Mucosa of stomach (tissue), 1 donor: ENCODE data around the gene SHISA4.
"Not testable (repeated sequence)": the region's sequence is repeated elsewhere in the genome, so short reads cannot be mapped to it uniquely, and the experiment has no call there.

Experiments used
- H3K27me3 ChIP-seq: one replicate; pipeline ENCODE4 v1.7.0; 2013; ENCODE audit warnings: mild to moderate bottlenecking, low read length; ENCODE audit not compliant: control insufficient read depth, insufficient read depth
- H3K36me3 ChIP-seq: one replicate; pipeline ENCODE4 v1.7.0; 2013; ENCODE audit warnings: low read length; ENCODE audit not compliant: control insufficient read depth, insufficient read depth
- H3K4me1 ChIP-seq: one replicate; pipeline ENCODE4 v1.7.0; 2013; ENCODE audit warnings: mild to moderate bottlenecking, low read length; ENCODE audit not compliant: control insufficient read depth, insufficient read depth
- H3K4me3 ChIP-seq: one replicate; pipeline ENCODE4 v1.7.0; 2013; ENCODE audit warnings: low read length
- H3K9ac ChIP-seq: one replicate; pipeline ENCODE4 v1.7.0; 2013; ENCODE audit warnings: mild to moderate bottlenecking, low read length, moderate library complexity
- H3K9me3 ChIP-seq: one replicate; pipeline ENCODE4 v1.7.0; 2013; ENCODE audit warnings: mild to moderate bottlenecking, low read length, moderate library complexity; ENCODE audit not compliant: control insufficient read depth
- donor health status: Pancreatic carcinoma.

SHISA4 gene

GRCh38 chr1:201894343-201895119 is 5.8 kb downstream of the SHISA4 start:
- peaks cover 2% of the 10 kb centered on the region for H3K4me1 ChIP-seq

GRCh38 chr1:201895120-201895665 is 6.5 kb downstream of the SHISA4 start:
- H3K36me3 ChIP-seq = no peaks in the 10 kb centered on the region
- no peaks in the 10 kb centered on the region for H3K4me1 ChIP-seq
- no peaks in the 10 kb centered on the region for H3K9me3 ChIP-seq
- H3K27me3 ChIP-seq = peaks cover 4% of the 10 kb centered on the region
- H3K9ac ChIP-seq = no peak overlapping the region
- no peak overlapping the region for H3K4me3 ChIP-seq

More at GRCh38 chr1:201894343-201895119, 5.8 kb downstream of the SHISA4 start:
- no peak overlapping the region for H3K4me3 ChIP-seq
- H3K36me3 ChIP-seq = no peaks in the 10 kb centered on the region
- H3K9ac ChIP-seq = no peak overlapping the region
- H3K9me3 ChIP-seq = no peaks in the 10 kb centered on the region
- H3K27me3 ChIP-seq = peaks cover 8% of the 10 kb centered on the region

- Histone ChIP-seq H3K4me1 (no peaks in the 10 kb centered on the region), H3K9ac (no peak overlapping the region), H3K27me3 (no peaks in the 10 kb centered on the region), H3K36me3 (no peaks in the 10 kb centered on the region), H3K9me3 (no peaks in the 10 kb centered on the region), H3K4me3 (no peak overlapping the region)
Measured at GRCh38 chr1:201895913-201896807, 7.5 kb downstream of the SHISA4 start.

GRCh38 chr1:201896951-201897391 is 8.3 kb downstream of the SHISA4 start:
- Histone ChIP-seq H3K9me3 (no peaks in the 10 kb centered on the region), H3K9ac (no peak overlapping the region), H3K27me3 (no peaks in the 10 kb centered on the region), H3K36me3 (no peaks in the 10 kb centered on the region), H3K4me3 (no peak overlapping the region), H3K4me1 (no peaks in the 10 kb centered on the region)

GRCh38 chr1:201898240-201898894 is 9.7 kb downstream of the SHISA4 start:
- Histone ChIP-seq H3K4me3 (no peak overlapping the region), H3K9me3 (no peaks in the 10 kb centered on the region), H3K9ac (no peak overlapping the region), H3K4me1 (no peaks in the 10 kb centered on the region), H3K36me3 (no peaks in the 10 kb centered on the region), H3K27me3 (no peaks in the 10 kb centered on the region)

- Histone ChIP-seq H3K4me3 (no peak overlapping the region), H3K36me3 (no peaks in the 10 kb centered on the region), H3K4me1 (no peaks in the 10 kb centered on the region)
Measured at GRCh38 chr1:201898992-201899391, 10.3 kb downstream of the SHISA4 start.

GRCh38 chr1:201899683-201900429 is 11.2 kb downstream of the SHISA4 start:
- H3K9ac ChIP-seq = no peak overlapping the region
- H3K4me3 ChIP-seq = no peak overlapping the region
- H3K27me3 ChIP-seq = no peaks in the 10 kb centered on the region
- H3K9me3 ChIP-seq = no peaks in the 10 kb centered on the region
- peaks cover under 1% of the 10 kb centered on the region for H3K4me1 ChIP-seq
- no peaks in the 10 kb centered on the region for H3K36me3 ChIP-seq

More at GRCh38 chr1:201898992-201899391, 10.3 kb downstream of the SHISA4 start:
- H3K9me3 ChIP-seq = no peaks in the 10 kb centered on the region
- no peak overlapping the region for H3K9ac ChIP-seq
- no peaks in the 10 kb centered on the region for H3K27me3 ChIP-seq

GRCh38 chr1:201900476-201900875 is 11.8 kb downstream of the SHISA4 start:
- no peaks in the 10 kb centered on the region for H3K9me3 ChIP-seq
- H3K27me3 ChIP-seq = no peaks in the 10 kb centered on the region
- H3K36me3 ChIP-seq = no peaks in the 10 kb centered on the region
- H3K4me3 ChIP-seq = no peak overlapping the region
- H3K4me1 ChIP-seq = peaks cover 7% of the 10 kb centered on the region
- H3K9ac ChIP-seq = no peak overlapping the region

- not testable (repeated sequence) for H3K4me1 ChIP-seq
Measured at GRCh38 chr1:201901036-201901435, 12.3 kb downstream of the SHISA4 start.

GRCh38 chr1:201902198-201902597 is 13.5 kb downstream of the SHISA4 start:
- Histone ChIP-seq H3K4me3 (no peak overlapping the region), H3K9ac (no peak overlapping the region), H3K4me1 (peaks cover 8% of the 10 kb centered on the region), H3K36me3 (no peaks in the 10 kb centered on the region), H3K27me3 (no peaks in the 10 kb centered on the region), H3K9me3 (no peaks in the 10 kb centered on the region)

More at GRCh38 chr1:201901036-201901435, 12.3 kb downstream of the SHISA4 start:
- H3K9me3 ChIP-seq, H3K27me3 ChIP-seq, H3K36me3 ChIP-seq, H3K4me3 ChIP-seq, H3K9ac ChIP-seq: not testable (repeated sequence)

- Histone ChIP-seq H3K9ac (no peak overlapping the region), H3K4me3 (no peak overlapping the region), H3K27me3 (peaks cover under 1% of the 10 kb centered on the region), H3K4me1 (peaks cover 8% of the 10 kb centered on the region), H3K9me3 (no peaks in the 10 kb centered on the region), H3K36me3 (no peaks in the 10 kb centered on the region)
Measured at GRCh38 chr1:201903135-201903534, 14.4 kb downstream of the SHISA4 start.
